HEK293 (cell line): ENCODE results near the gene BTG2.

Experiments
- CTCF ChIP-seq: fragments of 450-650 bp; formaldehyde crosslinking; IDR thresholded peaks from 2 replicates; pipeline ENCODE4 v1.5.1; 2016; ENCODE audit warnings: missing biosample characterization, missing genetic modification characterization
- ZNF112 ChIP-seq: fragments of 450-650 bp; formaldehyde crosslinking; IDR thresholded peaks from 2 replicates; pipeline ENCODE4 v1.5.0; 2017; ENCODE audit warnings: missing biosample characterization, missing genetic modification characterization
- ZNF529 ChIP-seq: fragments of 450-650 bp; formaldehyde crosslinking; IDR thresholded peaks from 2 replicates; pipeline ENCODE4 v1.5.1; 2017; ENCODE audit warnings: missing genetic modification characterization, missing biosample characterization; ENCODE audit not compliant: insufficient replicate concordance
- ZNF747 ChIP-seq: fragments of 450-650 bp; formaldehyde crosslinking; IDR thresholded peaks from 2 replicates; pipeline ENCODE4 v1.5.1; 2016; ENCODE audit warnings: missing biosample characterization, missing genetic modification characterization
- ZNF792 ChIP-seq: fragments of 450-650 bp; formaldehyde crosslinking; IDR thresholded peaks from 2 replicates; pipeline ENCODE4 v1.5.1; 2016; ENCODE audit warnings: missing biosample characterization, missing genetic modification characterization
- TF ChIP-seq, protein P1 (sequence below): fragments of 450-650 bp; formaldehyde crosslinking; IDR thresholded peaks from 2 replicates; pipeline ENCODE4 v1.5.1; 2016; ENCODE audit warnings: missing biosample characterization, missing genetic modification characterization, low read depth

- TF ChIP-seq, protein P1, sequence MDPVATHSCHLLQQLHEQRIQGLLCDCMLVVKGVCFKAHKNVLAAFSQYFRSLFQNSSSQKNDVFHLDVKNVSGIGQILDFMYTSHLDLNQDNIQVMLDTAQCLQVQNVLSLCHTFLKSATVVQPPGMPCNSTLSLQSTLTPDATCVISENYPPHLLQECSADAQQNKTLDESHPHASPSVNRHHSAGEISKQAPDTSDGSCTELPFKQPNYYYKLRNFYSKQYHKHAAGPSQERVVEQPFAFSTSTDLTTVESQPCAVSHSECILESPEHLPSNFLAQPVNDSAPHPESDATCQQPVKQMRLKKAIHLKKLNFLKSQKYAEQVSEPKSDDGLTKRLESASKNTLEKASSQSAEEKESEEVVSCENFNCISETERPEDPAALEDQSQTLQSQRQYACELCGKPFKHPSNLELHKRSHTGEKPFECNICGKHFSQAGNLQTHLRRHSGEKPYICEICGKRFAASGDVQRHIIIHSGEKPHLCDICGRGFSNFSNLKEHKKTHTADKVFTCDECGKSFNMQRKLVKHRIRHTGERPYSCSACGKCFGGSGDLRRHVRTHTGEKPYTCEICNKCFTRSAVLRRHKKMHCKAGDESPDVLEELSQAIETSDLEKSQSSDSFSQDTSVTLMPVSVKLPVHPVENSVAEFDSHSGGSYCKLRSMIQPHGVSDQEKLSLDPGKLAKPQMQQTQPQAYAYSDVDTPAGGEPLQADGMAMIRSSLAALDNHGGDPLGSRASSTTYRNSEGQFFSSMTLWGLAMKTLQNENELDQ (tag by site-specific recombination) = no peak
- TF ChIP-seq ZNF529 (tag by site-specific recombination) = no peak
- no peak for TF ChIP-seq ZNF747
- no peak for TF ChIP-seq CTCF
- TF ChIP-seq ZNF112 = no peak
- no peak for TF ChIP-seq ZNF792 (tag by site-specific recombination)
Observed at GRCh38 chr1:203321273-203322052, 16.1 kb downstream of the BTG2 start.
